GM19467 (cell line): ENCODE measurements around the gene PAM.
"Not testable (repeated sequence)": the region's sequence is repeated elsewhere in the genome, so short reads cannot be mapped to it uniquely, and the experiment has no call there.

Experiments
- ATAC-seq: cut with Tn5 transposase; IDR thresholded peaks from one replicate; pipeline ENCODE4 v1.9.1; 2021; ENCODE audit warnings: mild to moderate bottlenecking, moderate library complexity; ENCODE audit not compliant: unreplicated experiment

Gene PAM

DNA sequence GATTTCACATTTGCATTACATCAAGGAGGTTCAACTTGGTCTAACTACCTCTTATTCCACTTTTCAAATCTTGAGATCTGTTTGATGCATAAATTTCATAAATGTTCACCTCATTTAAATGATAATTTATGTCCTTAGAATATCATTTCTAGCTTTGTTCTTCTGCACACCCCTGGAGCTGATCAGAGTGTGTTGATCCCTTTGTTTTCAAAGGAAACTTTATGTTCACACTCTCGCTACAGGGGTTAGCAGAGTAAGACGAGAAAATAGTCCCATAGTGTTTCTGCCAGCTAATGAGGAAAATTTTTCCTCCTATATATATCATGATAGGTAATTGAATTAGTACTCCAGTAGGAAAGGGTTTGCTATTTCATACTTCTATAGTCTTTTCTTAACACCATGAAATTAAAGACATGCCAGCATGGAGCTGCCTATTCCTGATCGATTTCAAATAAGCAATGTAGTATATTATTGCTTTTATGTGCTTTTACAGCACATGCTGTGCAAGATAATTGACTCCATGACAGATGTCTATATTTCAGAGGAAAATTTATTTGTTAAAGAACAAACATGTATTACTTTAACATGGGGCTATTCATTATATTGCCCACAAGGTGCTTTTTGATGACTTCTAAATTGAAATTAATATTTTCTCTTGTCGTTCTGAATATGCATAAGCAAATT, 4.8 kb upstream of the PAM start:
- ATAC-seq, result no peak

DNA sequence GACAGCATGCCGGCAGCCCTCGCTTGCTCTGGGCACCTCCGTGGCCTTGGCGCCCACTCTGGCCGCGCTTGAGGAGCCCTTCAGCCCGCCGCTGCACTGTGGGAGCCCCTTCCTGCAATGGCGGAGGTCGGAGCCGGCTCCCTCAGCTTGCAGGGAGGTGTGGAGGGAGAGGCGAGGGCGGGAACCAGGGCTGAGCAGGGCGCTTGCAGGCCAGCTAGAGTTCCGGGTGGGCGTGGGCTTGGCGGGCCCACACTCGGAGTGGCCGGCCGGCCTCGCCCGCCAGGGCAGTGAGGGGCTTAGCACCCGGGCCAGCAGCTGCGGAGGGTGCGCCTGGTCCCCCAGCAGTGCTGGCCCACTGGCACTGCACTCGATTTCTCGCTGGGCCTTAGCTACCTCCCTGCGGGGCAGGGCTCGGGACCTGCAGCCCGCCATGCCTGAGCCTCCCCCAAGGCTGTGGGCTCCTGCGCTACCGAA, 3.2 kb upstream of the PAM start:
- ATAC-seq, result not testable (repeated sequence)

DNA sequence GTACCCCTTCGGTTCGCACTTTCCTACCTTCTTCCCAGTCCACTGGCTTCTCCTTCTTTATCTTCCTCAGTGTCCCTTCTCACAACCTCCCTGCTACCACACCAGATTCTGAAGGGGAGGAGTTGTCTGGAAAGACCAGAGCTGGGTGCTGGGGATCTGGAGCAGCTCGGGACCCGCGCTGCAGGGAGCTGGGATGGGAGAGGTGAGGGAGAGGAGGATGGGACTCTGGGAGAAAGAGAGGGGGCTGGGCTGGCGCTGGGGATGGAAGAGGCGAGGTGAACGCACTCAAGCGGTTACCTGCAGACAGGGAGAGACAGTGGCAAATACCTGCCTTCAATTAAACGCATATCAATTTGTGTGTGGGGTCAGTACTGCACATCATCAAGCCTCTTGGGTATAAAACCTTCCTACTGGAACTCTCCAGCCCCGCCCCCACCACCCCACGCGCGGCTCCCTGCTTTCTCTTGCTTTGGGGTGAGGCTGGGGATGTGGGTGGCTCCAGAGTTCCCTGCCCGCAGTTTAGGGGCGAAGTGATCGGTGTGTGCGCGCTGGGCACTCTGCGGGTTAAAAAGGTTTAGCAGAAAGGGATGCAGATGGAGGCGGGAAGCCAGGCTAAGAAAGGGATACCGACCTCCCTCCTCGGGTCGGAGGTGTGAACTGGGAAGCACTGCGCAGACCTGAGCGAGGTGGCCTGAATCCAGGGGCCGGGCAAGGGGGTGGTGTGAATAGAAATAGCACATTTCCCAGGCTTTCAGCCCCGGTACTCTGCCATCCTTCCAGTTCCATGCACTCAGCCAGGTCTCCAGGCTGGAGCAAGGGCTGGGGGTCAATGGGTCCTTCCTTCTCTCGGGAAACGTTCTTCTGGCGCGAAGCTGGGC, 977 bp upstream of the PAM start:
- no peak for ATAC-seq

DNA sequence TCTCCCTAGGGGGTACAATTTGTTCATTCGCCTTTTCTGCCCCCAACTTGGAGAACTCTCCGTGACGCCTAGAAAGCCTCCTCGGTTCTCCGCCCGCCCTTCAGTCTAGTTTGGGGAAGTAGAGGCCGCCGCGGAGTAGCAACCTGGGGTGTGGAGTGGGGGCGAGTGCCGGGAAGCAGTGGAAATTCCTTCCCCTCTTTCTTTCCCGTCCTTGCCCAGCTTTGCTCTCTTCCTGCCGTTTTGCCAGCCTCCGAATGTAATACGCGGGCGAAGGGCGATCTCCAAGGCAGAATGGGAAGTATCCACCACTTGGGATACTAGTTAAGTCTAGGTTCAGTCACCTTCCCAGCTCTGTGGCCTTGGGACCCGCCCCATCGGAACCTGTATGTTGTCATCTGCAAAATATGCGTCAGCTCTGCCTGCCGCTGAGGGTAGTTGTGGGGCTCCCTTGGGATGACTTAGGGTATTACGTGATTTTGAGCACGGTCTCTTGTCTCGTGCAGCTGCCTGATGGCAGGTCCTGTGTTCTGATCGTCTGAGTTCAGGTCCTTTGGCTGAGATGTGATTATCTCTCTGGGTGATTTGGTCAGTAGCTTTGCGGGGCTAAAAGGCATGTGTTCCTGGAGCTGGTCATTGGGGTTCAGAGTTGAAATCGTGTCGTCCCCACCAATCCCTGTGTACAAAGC, 724 bp downstream of the PAM start:
- ATAC-seq, result peak; percentile 53

DNA sequence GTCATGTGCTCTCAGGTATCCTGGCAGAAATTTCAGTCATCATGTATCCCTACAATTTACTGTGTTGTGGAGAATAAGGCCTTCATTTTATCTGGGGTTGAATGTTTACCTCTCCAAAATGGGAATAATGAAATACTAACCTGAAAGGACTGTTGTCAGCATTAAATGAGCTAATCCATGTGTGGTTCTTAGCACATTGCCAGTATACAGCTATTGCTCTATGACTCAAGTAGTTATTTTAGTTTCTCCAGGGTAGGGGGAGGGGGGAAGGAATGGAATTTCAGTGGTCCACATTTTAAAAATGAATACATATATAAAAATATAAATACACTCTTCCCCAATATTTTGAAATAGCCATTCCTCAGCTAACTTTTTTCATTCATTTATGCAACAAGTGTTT, 3.5 kb downstream of the PAM start:
- no peak for ATAC-seq

DNA sequence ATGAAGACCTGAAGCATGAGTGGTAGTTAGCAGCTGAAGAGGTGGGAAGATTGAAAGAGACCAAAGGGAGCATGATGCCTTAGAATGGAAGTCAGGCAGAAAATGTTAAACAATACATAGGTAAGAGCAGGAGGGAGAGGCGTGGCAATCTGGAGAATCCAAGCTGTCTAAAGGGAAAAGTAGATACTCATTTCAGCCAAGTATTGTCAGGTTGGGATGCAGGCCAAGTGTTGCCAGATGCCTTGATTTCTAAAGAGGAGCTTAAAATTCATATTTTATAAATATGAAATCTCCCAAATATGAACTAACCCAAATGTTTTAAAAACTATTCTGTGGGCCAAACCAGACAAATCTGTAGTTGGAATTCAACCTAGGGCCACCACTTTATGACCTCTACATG, 4.2 kb downstream of the PAM start:
- no peak for ATAC-seq

DNA sequence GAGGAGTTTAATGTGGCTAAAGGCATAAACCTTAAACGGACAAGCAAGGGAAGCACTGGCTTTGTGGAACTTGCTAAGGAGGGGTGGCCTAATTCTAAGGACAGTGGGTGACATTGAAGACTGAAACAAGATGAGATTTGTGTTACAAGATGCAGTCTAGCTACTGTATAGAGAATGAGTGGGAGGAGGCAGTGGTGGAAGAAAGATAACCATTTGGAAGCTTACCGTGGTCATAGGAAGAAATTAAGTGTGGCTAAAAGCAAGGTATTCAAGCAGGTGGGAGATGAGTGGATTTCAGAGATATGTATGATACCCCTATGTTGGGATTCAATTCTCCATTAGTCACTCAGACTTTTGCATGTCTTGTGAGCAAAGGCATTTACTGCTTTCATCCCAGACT, 4.6 kb downstream of the PAM start:
- no peak for ATAC-seq

DNA sequence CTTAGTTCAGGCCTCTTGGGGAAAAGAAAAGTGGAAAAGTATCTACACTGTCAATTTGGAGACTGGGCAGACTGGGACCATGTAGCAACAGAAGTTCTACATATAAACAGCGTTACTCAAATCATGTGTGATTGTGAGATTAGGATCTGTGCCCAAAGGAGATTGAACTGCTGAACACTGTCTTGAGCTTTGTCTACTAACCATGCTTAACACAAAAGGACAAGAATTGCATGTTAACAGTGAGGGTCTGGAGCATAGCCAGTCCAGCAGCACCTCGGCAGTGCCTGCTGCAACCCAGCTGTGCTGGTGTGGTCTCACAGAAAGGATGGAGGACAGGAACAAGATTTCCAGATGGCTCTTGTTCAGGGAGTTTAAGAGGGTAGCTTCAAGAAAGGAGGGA, 5.7 kb downstream of the PAM start:
- no peak for ATAC-seq

- peak; percentile 61 for ATAC-seq
These were observed 7.0 kb downstream of the PAM start for GRCh38 chr5:102762095-102762534.

- ATAC-seq, result no peak
These were observed 7.6 kb downstream of the PAM start for GRCh38 chr5:102762562-102763227.

GRCh38 chr5:102763734-102764133, 8.6 kb downstream of the PAM start:
- ATAC-seq, result no peak

- ATAC-seq, result no peak
These were observed 9.4 kb downstream of the PAM start for GRCh38 chr5:102764381-102765004.

- no peak for ATAC-seq
These were observed 10.2 kb downstream of the PAM start for GRCh38 chr5:102765350-102765749.

GRCh38 chr5:102766295-102767090, 11.4 kb downstream of the PAM start:
- no peak for ATAC-seq

GRCh38 chr5:102767862-102768261, 12.8 kb downstream of the PAM start:
- no peak for ATAC-seq

DNA sequence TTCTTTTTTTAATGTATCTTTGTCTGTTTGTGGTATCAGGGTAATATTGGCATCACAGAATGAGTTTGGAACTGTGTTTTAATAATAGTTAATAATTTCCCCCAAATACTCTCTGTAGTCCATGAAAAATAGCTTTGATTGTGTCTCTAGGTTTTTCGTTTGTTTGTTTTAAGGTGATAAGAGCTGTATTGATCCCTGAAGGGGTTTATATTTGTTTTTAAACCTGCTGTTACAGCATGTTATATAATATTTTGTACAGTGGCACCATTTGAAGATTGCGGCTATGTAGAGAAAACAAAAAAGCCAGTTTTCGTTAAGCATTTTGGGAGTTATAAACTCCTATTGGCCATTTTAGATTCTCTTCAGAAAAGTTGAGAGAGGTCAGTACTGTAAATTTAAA, 15.7 kb downstream of the PAM start:
- ATAC-seq, result no peak

DNA sequence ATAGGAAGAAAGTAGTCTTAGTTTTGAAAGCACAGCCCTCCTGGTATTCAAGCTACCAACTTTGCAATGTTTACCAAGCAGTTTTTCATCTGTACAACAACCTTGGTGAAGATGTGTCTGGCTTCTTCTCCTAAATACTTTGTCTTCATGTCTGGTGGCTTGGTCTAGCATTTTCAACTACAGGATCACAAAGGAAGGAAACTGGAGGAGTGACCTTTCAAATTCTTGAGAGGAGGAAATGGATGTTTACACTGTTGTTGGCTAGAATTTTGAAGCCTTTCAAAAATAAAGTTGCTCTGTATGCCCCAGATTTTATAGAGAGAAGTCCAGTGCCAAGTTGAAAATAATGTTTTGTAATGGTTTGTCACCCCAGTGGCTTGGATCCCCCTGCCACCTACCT, 16.3 kb downstream of the PAM start:
- no peak for ATAC-seq

DNA sequence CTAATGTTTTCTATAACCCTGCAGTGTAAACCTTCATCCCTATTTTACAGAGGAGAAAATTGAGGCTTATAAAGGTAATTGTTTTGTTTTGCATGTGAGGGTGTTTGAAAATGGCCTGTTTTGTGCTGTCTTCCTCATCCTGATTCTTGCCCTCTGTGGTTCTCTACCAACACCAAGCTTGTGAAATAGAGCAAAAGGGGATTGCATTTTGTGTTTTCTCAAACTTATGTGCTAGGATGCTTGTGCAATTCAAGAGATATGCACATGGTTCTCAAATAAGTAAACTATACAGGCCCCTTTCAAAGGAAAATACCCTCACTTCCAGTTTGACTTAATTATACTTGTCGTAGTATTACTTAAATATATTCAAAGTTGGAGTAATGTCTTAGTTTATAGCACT, 17.2 kb downstream of the PAM start:
- ATAC-seq, result no peak

DNA sequence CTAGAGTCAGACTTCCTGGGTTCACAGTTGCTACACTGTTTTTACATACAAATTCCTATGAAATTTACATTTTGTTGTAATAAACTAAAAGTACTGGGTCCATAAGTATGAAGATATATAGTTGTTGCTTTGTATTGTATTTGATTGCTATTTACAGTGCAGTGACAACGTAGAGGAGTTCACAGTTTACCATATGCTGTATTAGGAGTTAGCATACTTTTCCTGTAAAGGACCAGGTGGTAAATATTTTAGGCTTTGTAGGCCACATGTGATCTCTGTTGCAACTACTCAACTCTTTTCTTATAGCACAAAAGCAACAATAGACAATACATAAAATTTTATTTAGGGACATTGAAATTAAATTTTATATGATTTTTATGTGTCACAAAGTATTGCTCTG, 18.0 kb downstream of the PAM start:
- no peak for ATAC-seq

- ATAC-seq, result not testable (repeated sequence)
These were observed 20.7 kb downstream of the PAM start for GRCh38 chr5:102775756-102776155.
